Measurements from ENCODE around the gene KIF21B.

KIF21B gene

DNA sequence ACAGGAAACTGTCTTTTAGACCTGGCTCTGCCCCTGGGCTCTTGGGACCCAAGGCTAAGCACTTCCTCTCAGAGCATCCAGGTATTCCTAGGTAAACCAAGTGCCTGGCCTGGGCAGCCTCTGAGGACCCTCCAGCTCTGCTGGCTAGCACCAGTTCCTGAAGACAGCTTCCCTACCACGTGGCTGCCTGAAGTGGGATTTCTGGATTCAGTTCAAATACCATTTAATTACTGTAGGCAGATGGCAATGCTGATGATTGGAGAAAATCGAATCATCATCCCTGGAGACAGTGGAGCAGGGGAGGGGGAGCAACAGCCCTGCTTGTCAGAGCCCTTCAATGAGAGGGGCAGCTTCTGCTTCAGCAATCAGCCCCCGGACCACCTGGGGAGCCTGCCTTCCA is 11.9 kb downstream of the KIF21B start:
- no peak for TF ChIP-seq CTCF (conservative IDR thresholded peaks at IDR 0.05; ENCODE audit: control insufficient read depth, insufficient read depth, low read depth, low read length)
- no peak overlapping the region for H3K4me3 ChIP-seq (ENCODE audit: control insufficient read depth, low read depth, low read length)
- DNase-seq (ENCODE audit: low read depth) = no peak

GRCh38 chr1:201009962-201010645 is 13.4 kb downstream of the KIF21B start:
- TF ChIP-seq CTCF (conservative IDR thresholded peaks at IDR 0.05; ENCODE audit: control insufficient read depth, insufficient read depth, low read depth, low read length) = no peak
- H3K4me3 ChIP-seq (ENCODE audit: control insufficient read depth, low read depth, low read length) = no peak overlapping the region
- no peak for DNase-seq (ENCODE audit: low read depth)

- no peak for TF ChIP-seq CTCF (conservative IDR thresholded peaks at IDR 0.05; ENCODE audit: control insufficient read depth, insufficient read depth, low read depth, low read length)
- DNase-seq (ENCODE audit: low read depth) = no peak
- no peak overlapping the region for H3K4me3 ChIP-seq (ENCODE audit: control insufficient read depth, low read depth, low read length)
These were observed 14.7 kb downstream of the KIF21B start for GRCh38 chr1:201008666-201009360.

DNA sequence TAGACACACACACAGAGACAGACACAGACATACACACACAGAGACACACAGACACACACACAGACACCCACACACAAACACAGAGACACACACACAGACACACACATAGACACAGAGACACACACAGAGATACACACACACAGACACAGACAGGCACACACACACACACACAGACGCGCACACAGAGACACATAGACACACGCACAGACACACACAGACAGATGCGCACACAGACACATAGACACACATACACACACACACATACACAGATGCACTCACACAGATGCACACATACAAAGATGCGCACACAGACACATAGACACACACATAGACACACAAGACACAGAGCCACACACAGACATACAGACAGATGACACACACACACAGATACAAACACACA is 16.0 kb downstream of the KIF21B start:
- no peak for TF ChIP-seq CTCF (conservative IDR thresholded peaks at IDR 0.05; ENCODE audit: control insufficient read depth, insufficient read depth, low read depth, low read length)
- no peak overlapping the region for H3K4me3 ChIP-seq (ENCODE audit: control insufficient read depth, low read depth, low read length)
- DNase-seq (ENCODE audit: low read depth) = no peak

- H3K4me3 ChIP-seq (ENCODE audit: control insufficient read depth, low read depth, low read length) = no peak overlapping the region
- no peak for DNase-seq (ENCODE audit: low read depth)
- TF ChIP-seq CTCF (conservative IDR thresholded peaks at IDR 0.05; ENCODE audit: control insufficient read depth, insufficient read depth, low read depth, low read length) = no peak
These were observed 17.1 kb downstream of the KIF21B start for GRCh38 chr1:201006450-201006849.

DNA sequence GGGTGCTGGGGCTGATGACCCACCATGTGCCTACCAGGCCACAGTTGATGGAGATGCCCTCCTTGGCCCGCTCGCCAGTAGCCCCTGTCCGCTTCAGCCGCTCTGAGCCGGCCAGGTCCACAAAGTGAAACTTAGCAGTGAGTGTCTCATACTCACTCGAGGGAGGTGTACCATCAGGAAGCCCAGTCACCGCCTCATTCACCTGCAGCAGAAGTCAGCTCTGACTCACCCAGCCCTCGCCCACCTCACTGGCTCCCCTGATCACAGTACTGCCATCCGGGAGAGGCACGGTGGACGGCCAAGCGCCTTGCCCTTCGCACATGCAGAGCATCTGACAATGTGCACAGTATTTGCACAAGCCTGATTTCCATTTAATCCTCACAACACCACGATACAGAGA is 18.8 kb downstream of the KIF21B start:
- no peak for DNase-seq (ENCODE audit: low read depth)
- H3K4me3 ChIP-seq (ENCODE audit: control insufficient read depth, low read depth, low read length) = no peak overlapping the region
- no peak for TF ChIP-seq CTCF (conservative IDR thresholded peaks at IDR 0.05; ENCODE audit: control insufficient read depth, insufficient read depth, low read depth, low read length)
